ENCODE measurements around the gene TSPEAR.

Gene TSPEAR

GRCh38 chr21:44740742-44741141 lies 29.4 kb upstream of the TSPEAR start:
- no peak for DNase-seq (ENCODE audit: low read depth in 3 of 3)

- no peak for DNase-seq (ENCODE audit: low read depth in 3 of 3)
Measured at GRCh38 chr21:44739316-44739715, 27.9 kb upstream of the TSPEAR start.

GRCh38 chr21:44738621-44739020 lies 27.2 kb upstream of the TSPEAR start:
- no peak for DNase-seq (ENCODE audit: low read depth in 3 of 3)

GRCh38 chr21:44737706-44738354 lies 26.5 kb upstream of the TSPEAR start:
- DNase-seq (ENCODE audit: low read depth in 3 of 3), result no peak

- no peak for DNase-seq (ENCODE audit: low read depth in 3 of 3)
Measured at GRCh38 chr21:44736291-44737004, 25.1 kb upstream of the TSPEAR start.

- no peak for DNase-seq (ENCODE audit: low read depth in 3 of 3)
Measured at GRCh38 chr21:44735821-44736220, 24.4 kb upstream of the TSPEAR start.

GRCh38 chr21:44734841-44735240 lies 23.5 kb upstream of the TSPEAR start:
- DNase-seq (ENCODE audit: low read depth in 3 of 3), result no peak

GRCh38 chr21:44734026-44734745 lies 22.8 kb upstream of the TSPEAR start:
- DNase-seq (ENCODE audit: low read depth in 3 of 3), result no peak

GRCh38 chr21:44732956-44733355 lies 21.6 kb upstream of the TSPEAR start:
- DNase-seq (ENCODE audit: low read depth in 3 of 3), result no peak

- DNase-seq (ENCODE audit: low read depth in 3 of 3), result no peak
Measured at GRCh38 chr21:44732263-44732662, 20.9 kb upstream of the TSPEAR start.

GRCh38 chr21:44730951-44731579 lies 19.7 kb upstream of the TSPEAR start:
- DNase-seq (ENCODE audit: low read depth in 3 of 3), result no peak

- no peak for DNase-seq (ENCODE audit: low read depth in 3 of 3)
Measured at GRCh38 chr21:44730028-44730395, 18.6 kb upstream of the TSPEAR start.

GRCh38 chr21:44729336-44730027 lies 18.1 kb upstream of the TSPEAR start:
- no peak for DNase-seq (ENCODE audit: low read depth in 3 of 3)

- DNase-seq (ENCODE audit: low read depth in 3 of 3), result no peak
Measured at GRCh38 chr21:44728716-44729115, 17.3 kb upstream of the TSPEAR start.

GRCh38 chr21:44727757-44728156 lies 16.4 kb upstream of the TSPEAR start:
- no peak for DNase-seq (ENCODE audit: low read depth in 3 of 3)

- DNase-seq (ENCODE audit: low read depth in 3 of 3), result no peak
Measured at GRCh38 chr21:44727321-44727720, 15.9 kb upstream of the TSPEAR start.

- no peak for DNase-seq (ENCODE audit: low read depth in 3 of 3)
Measured at GRCh38 chr21:44726826-44727225, 15.5 kb upstream of the TSPEAR start.

GRCh38 chr21:44724926-44725325 lies 13.6 kb upstream of the TSPEAR start:
- DNase-seq (ENCODE audit: low read depth in 3 of 3), result no peak

GRCh38 chr21:44724196-44724595 lies 12.8 kb upstream of the TSPEAR start:
- DNase-seq (ENCODE audit: low read depth in 3 of 3), result no peak

GRCh38 chr21:44723177-44724131 lies 12.1 kb upstream of the TSPEAR start:
- DNase-seq (ENCODE audit: low read depth in 3 of 3), result no peak

GRCh38 chr21:44722731-44723130 lies 11.4 kb upstream of the TSPEAR start:
- no peak for DNase-seq (ENCODE audit: low read depth in 3 of 3)
